Endothelial cell of umbilical vein (primary cell): ENCODE results near the gene DNAJB8. TPM values are rescaled to one million over a fixed set of nuclear protein-coding genes. Genes with fewer than 3 reads are reported as not detected.

Experiments used
- BruUV-seq: library from RNA; stranded (reverse); fragments of 400-500 nt; replicated peaks from 2 replicates; lab custom pipeline; 2021; lab: Mats Ljungman, UMichigan
- CTCF ChIA-PET: fragments of 300-600, 350-600 bp; sonication (Branson Sonifier 250); formaldehyde crosslinking; loops from one replicate; lab custom pipeline; 2021; ENCODE audit warnings: antibody characterized with exemption, inconsistent platforms; lab: Charles Lee
- POLR2A ChIA-PET: fragments of 300-600, 350-600 bp; sonication (Branson Sonifier 250); formaldehyde crosslinking; loops from one replicate; lab custom pipeline; 2021; ENCODE audit warnings: antibody characterized with exemption, inconsistent platforms; lab: Charles Lee
- DNase-seq: peaks from one replicate; pipeline ENCODE4 v3.0.0-alpha.2; 2011; ENCODE audit warnings: low read depth, low spot score
- FAIRE-seq: peaks from 2 replicates; lab custom pipeline; 2011; peaks lifted over from hg19 to GRCh38; lab: Jason Lieb, UNC
- H2AFZ ChIP-seq: 2 replicates; pipeline ENCODE4 v1.6.0; 2012; ENCODE audit warnings: low read depth, low read length, control low read depth, inconsistent platforms
- H3K27ac ChIP-seq: 2 replicates; pipeline ENCODE4 v1.5.1; 2011; ENCODE audit warnings: low read depth, mild to moderate bottlenecking, control low read depth, low read length, moderate library complexity; ENCODE audit not compliant: insufficient read depth
- H3K27me3 ChIP-seq, 2 experiments: 2 replicates each; pipeline versions ENCODE4 v1.6.0 to v1.6.1; 2011; ENCODE audit warnings: low read length in 2 of 2, mixed read lengths in 1 of 2; ENCODE audit not compliant: control insufficient read depth in 2 of 2, insufficient read depth in 2 of 2
- H3K36me3 ChIP-seq, 2 experiments: 2 replicates in 1 of 2; 3 replicates in 1 of 2; pipeline ENCODE4 v1.5.1; 2011; ENCODE audit warnings: low read length in 2 of 2, mild to moderate bottlenecking in 1 of 2, moderate library complexity in 1 of 2; ENCODE audit not compliant: control insufficient read depth in 2 of 2, insufficient read depth in 2 of 2; ENCODE audit errors: extremely low read depth in 1 of 2
- H3K4me1 ChIP-seq: 3 replicates; pipeline ENCODE4 v1.5.1; 2011; ENCODE audit warnings: mild to moderate bottlenecking, low read length; ENCODE audit not compliant: control insufficient read depth, insufficient read depth; ENCODE audit errors: extremely low read depth
- H3K4me2 ChIP-seq: 2 replicates; pipeline ENCODE4 v1.6.1; 2011; ENCODE audit warnings: low read length, control low read depth, mixed read lengths; ENCODE audit not compliant: insufficient read depth
- H3K4me3 ChIP-seq, 3 experiments: fragments of 200-600 bp in 1 of 3; sonication (generic), shearing (Covaris generic) in 1 of 3; replicated peaks in 1 of 3; 2 replicates each; pipeline ENCODE4 v1.5.1; 2011 to 2016; ENCODE audit warnings: control low read depth in 3 of 3, low read length in 3 of 3, mild to moderate bottlenecking in 2 of 3, inconsistent platforms in 1 of 3, low read depth in 1 of 3, moderate library complexity in 1 of 3; ENCODE audit not compliant: insufficient read depth in 1 of 3
- H3K79me2 ChIP-seq: 2 replicates; pipeline ENCODE4 v1.6.0; 2012; ENCODE audit warnings: low read length, inconsistent platforms; ENCODE audit not compliant: control insufficient read depth, insufficient read depth
- H3K9ac ChIP-seq: replicated peaks from 2 replicates; pipeline ENCODE3; 2011; ENCODE audit warnings: low read length, control low read depth; ENCODE audit not compliant: insufficient read depth; ENCODE audit errors: extremely low read depth
- H3K9me1 ChIP-seq: replicated peaks from 3 replicates; pipeline ENCODE4 v1.6.0; 2011; ENCODE audit warnings: mild to moderate bottlenecking, low read length; ENCODE audit not compliant: control insufficient read depth, insufficient read depth; ENCODE audit errors: extremely low read depth
- H3K9me3 ChIP-seq: replicated peaks from 2 replicates; pipeline ENCODE4 v1.5.1; 2012; ENCODE audit warnings: low read length, inconsistent platforms; ENCODE audit not compliant: control insufficient read depth, insufficient read depth
- H4K20me1 ChIP-seq: replicated peaks from 2 replicates; pipeline ENCODE3; 2011; ENCODE audit warnings: mild to moderate bottlenecking, low read length; ENCODE audit not compliant: control insufficient read depth, insufficient read depth; ENCODE audit errors: extremely low read depth
- EZH2 ChIP-seq: IDR thresholded peaks from 2 replicates; pipeline ENCODE4 v1.6.1; 2012; ENCODE audit warnings: borderline replicate concordance, low read depth, mild to moderate bottlenecking, moderate library complexity, low read length, inconsistent platforms; ENCODE audit not compliant: severe bottlenecking
- FOS ChIP-seq: IDR thresholded peaks from 2 replicates; pipeline ENCODE4 v1.6.1; 2011; ENCODE audit warnings: mild to moderate bottlenecking, low read length, moderate library complexity, borderline replicate concordance; ENCODE audit not compliant: insufficient read depth
- GATA2 ChIP-seq: IDR thresholded peaks from 2 replicates; pipeline ENCODE4 v1.7.0; 2011; ENCODE audit warnings: low read depth, mild to moderate bottlenecking, moderate library complexity, mixed read lengths, low read length; ENCODE audit not compliant: insufficient read length, insufficient read depth
- JUN ChIP-seq: IDR thresholded peaks from 2 replicates; pipeline ENCODE4 v1.6.1; 2011; ENCODE audit warnings: borderline replicate concordance, low read depth; ENCODE audit not compliant: insufficient read length, insufficient read depth
- MAX ChIP-seq: IDR thresholded peaks from 2 replicates; pipeline ENCODE4 v1.6.1; 2011; ENCODE audit not compliant: insufficient read depth, insufficient read length
- MYC ChIP-seq: IDR thresholded peaks from one replicate; pipeline ENCODE4 v1.6.1; 2011; ENCODE audit warnings: mild to moderate bottlenecking, low read depth, low read length
- POLR2A ChIP-seq: IDR thresholded peaks from 2 replicates; pipeline ENCODE4 v1.6.1; 2012; ENCODE audit warnings: low read depth, mild to moderate bottlenecking, control low read depth, low read length
- POLR2AphosphoS5 ChIP-seq: IDR thresholded peaks from 2 replicates; pipeline ENCODE4 v1.6.1; 2012; ENCODE audit warnings: low read depth, mild to moderate bottlenecking, control low read depth, low read length, moderate library complexity; ENCODE audit not compliant: insufficient read depth
- dilution Hi-C: fragments of 300-500 bp; cut with MboI; formaldehyde crosslinking; loops from one replicate; pipeline ENCODE4 v1.15.0; 2019; ENCODE audit warnings: low sequenced_read_pairs; ENCODE audit not compliant: extremely low pct_ligation_motif_present
- intact Hi-C: fragments of 100-400 bp; cut with micrococcal nuclease; formaldehyde crosslinking; loops from one replicate; pipeline ENCODE4 v1.10.0; 2022
- polyA plus RNA-seq, 4 experiments: library from polyadenylated mRNA; depleted of rRNA in 3 of 4; stranded (reverse) in 3 of 4; unstranded in 1 of 4; fragments of >200 nt; gene quantifications; 2 replicates each; pipeline versions ENCODE4 v1.2.1 to v1.2.3, GENCODE V29; 2011 to 2012; ENCODE audit warnings: missing spikeins in 1 of 4
- total RNA-seq: library from RNA; stranded (reverse); gene quantifications from 2 replicates; pipeline ENCODE4 v1.2.3, GENCODE V29; 2021
- TF ChIP-seq, protein P1 (sequence below), 2 donors: IDR thresholded peaks; 1 replicate in 1 of 2; 2 replicates in 1 of 2; pipeline ENCODE4 v1.5.1; 2011; ENCODE audit warnings: low read length in 2 of 2, mild to moderate bottlenecking in 2 of 2, moderate library complexity in 2 of 2, control low read depth in 1 of 2, inconsistent platforms in 1 of 2, low read depth in 1 of 2; ENCODE audit not compliant: insufficient read depth in 1 of 2; ENCODE audit errors: extremely low read depth in 1 of 2

DNAJB8 gene
- total and polyA plus RNA-seq, 2 donors (not counting 3 experiments of a cell fraction or from before 2014, with no cell fraction given) = not detected

DNA sequence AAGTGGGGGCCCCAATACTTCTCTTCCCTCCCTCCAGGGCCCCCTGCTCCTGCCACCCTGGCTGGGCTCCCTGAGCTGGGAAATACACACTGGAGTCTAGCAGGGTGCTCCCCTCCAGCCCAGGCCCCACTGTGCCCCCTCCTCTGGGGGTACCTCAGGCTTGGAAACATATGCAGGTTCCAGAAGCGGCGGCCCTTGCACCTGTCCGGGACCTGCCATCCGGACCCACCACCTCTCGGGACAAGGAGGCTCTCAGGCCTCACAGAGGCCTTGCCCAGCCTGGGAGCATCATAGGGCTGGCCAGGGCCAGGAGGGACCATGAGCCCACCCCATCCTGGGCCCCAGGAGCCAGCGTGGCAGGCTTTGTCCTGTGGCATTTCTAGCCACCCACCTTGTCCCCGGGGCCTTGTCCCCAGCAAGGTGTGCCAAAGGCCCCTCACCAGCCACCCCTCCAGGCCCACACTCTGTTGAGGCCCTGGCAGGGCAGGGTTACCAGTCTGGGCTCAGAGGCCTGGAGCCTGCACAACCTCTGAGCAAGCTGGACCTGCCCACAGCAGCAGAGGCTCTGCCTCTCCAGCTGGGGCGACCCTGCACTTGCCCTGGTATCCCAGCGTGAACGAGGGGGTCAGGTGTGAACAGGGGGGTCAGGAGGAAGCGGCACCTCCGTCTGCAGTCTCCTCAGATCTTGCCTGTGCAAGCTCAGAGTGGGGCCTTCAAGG is 45.8 kb downstream of the DNAJB8 start:
- H2AFZ ChIP-seq = no peak overlapping the region
- no peak overlapping the region for H3K4me2 ChIP-seq
- H3K4me3 ChIP-seq = no peak overlapping the region
- no peaks in the 10 kb centered on the region for H3K27me3 ChIP-seq
- H3K9ac ChIP-seq = no peak overlapping the region
- dilution Hi-C loops = no loop called here
- H3K27ac ChIP-seq = no peak overlapping the region
- TF ChIP-seq EZH2 (no peak), MAX (no peak), POLR2AphosphoS5 (no peak), MYC (no peak), GATA2 (no peak), FOS (no peak), JUN (no peak), POLR2A (no peak)
- TF ChIP-seq, protein P1, sequence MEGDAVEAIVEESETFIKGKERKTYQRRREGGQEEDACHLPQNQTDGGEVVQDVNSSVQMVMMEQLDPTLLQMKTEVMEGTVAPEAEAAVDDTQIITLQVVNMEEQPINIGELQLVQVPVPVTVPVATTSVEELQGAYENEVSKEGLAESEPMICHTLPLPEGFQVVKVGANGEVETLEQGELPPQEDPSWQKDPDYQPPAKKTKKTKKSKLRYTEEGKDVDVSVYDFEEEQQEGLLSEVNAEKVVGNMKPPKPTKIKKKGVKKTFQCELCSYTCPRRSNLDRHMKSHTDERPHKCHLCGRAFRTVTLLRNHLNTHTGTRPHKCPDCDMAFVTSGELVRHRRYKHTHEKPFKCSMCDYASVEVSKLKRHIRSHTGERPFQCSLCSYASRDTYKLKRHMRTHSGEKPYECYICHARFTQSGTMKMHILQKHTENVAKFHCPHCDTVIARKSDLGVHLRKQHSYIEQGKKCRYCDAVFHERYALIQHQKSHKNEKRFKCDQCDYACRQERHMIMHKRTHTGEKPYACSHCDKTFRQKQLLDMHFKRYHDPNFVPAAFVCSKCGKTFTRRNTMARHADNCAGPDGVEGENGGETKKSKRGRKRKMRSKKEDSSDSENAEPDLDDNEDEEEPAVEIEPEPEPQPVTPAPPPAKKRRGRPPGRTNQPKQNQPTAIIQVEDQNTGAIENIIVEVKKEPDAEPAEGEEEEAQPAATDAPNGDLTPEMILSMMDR (IDR thresholded peaks at IDR 0.05; ENCODE audit: extremely low read depth in 1 of 2, insufficient read depth in 1 of 2, low read depth in 1 of 2, low read length in 2 of 2) = no peak
- no peaks in the 10 kb centered on the region for H3K79me2 ChIP-seq
- DNase-seq = no peak
- CTCF ChIA-PET = interaction anchor here (1.3 kb wide), 1 partner anchor 76 kb away, joined by 6 read pairs; no protein-coding TSS in a partner anchor
- intact Hi-C loops = loop anchor here (5.0 kb wide), 1 partner anchor 249 kb away; no protein-coding TSS in a partner anchor
- no peaks in the 10 kb centered on the region for H4K20me1 ChIP-seq
- no peaks in the 10 kb centered on the region for H3K36me3 ChIP-seq
- H3K4me1 ChIP-seq = peaks cover 3% of the 10 kb centered on the region
- BruUV-seq = no TSS peak
- POLR2A ChIA-PET = no interaction called here
- no peaks in the 10 kb centered on the region for H3K9me1 ChIP-seq
- no peaks in the 10 kb centered on the region for H3K9me3 ChIP-seq
- no peak for FAIRE-seq
